ENCODE data around the gene WIPI1.
"Not testable (repeated sequence)": the region's sequence is repeated elsewhere in the genome, so short reads cannot be mapped to it uniquely, and the experiment has no call there.

Gene WIPI1

DNA sequence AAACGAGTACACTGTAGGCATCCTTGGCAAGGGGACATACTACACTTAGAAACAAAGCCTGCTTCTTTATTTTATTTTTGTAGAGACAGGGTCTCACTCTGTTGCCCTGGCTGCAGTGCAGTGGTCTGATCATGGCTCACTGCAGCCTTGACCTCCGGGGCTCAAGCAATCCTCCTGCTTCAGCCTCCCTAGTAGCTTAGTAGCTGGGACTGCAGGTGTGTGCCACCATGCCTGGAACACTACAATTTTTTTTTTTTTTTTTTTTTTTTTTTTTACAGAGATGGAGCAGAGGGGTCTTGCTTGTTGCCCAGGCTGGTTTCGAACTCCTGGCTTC, 78.2 kb downstream of the WIPI1 start:
- Histone ChIP-seq H3K79me1 (replicated peaks; ENCODE audit: low read length, poor library complexity, severe bottlenecking) (no peaks in the 10 kb centered on the region), H3K9ac (ENCODE audit: low read length) (peak overlapping the region; percentile 92), H3K4me3 (ENCODE audit: insufficient read depth in 1 of 2, low read depth in 1 of 2, low read length in 2 of 2) (no peak overlapping the region), H2BK15ac (ENCODE audit: low read depth, poor library complexity, severe bottlenecking) (no peak overlapping the region), H3K4ac (ENCODE audit: low read depth in 1 of 2, low read length in 2 of 2) (peak overlapping the region; percentile 82 to 84), H3K14ac (ENCODE audit: low read length in 2 of 2) (no peak overlapping the region), H2AFZ (ENCODE audit: low read depth, low read length) (no peak overlapping the region), H2BK5ac (ENCODE audit: low read depth, low read length, poor library complexity, severe bottlenecking) (no peak overlapping the region), H3K4me1 (ENCODE audit: control insufficient read depth, insufficient read depth, low read depth, low read length) (peaks cover 25% of the 10 kb centered on the region), H3K27me3 (ENCODE audit: control insufficient read depth in 1 of 2, insufficient read depth in 1 of 2, low read length in 2 of 2) (no peaks in the 10 kb centered on the region), H2BK120ac (ENCODE audit: low read depth, low read length) (peak overlapping the region; percentile 98), H2AK5ac (ENCODE audit: low read length, severe bottlenecking) (peak overlapping the region; percentile 18), H2BK12ac (ENCODE audit: low read length in 2 of 2) (peak overlapping the region; percentile 81 to 97), H3K9me3 (ENCODE audit: control insufficient read depth, low read length) (no peaks in the 10 kb centered on the region), H4K91ac (ENCODE audit: low read length) (peak overlapping the region; percentile 94), H3K27ac (ENCODE audit: low read length, poor library complexity, severe bottlenecking) (peak overlapping the region; percentile 62), H4K8ac (ENCODE audit: low read length) (peak overlapping the region; percentile 90), H3K23ac (ENCODE audit: low read length in 2 of 2) (no peak overlapping the region), H3K36me3 (ENCODE audit: control insufficient read depth in 1 of 2, insufficient read depth in 2 of 2, low read depth in 1 of 2, low read length in 2 of 2) (no peaks in the 10 kb centered on the region), H3K18ac (ENCODE audit: low read depth in 1 of 2, low read length in 2 of 2) (peak overlapping the region; percentile 81 to 98), H3K4me2 (ENCODE audit: low read length, poor library complexity, severe bottlenecking) (no peak overlapping the region)
- no peak for DNase-seq
- 100% methylated on average over 2 of the region's 3 CpGs for WGBS

DNA sequence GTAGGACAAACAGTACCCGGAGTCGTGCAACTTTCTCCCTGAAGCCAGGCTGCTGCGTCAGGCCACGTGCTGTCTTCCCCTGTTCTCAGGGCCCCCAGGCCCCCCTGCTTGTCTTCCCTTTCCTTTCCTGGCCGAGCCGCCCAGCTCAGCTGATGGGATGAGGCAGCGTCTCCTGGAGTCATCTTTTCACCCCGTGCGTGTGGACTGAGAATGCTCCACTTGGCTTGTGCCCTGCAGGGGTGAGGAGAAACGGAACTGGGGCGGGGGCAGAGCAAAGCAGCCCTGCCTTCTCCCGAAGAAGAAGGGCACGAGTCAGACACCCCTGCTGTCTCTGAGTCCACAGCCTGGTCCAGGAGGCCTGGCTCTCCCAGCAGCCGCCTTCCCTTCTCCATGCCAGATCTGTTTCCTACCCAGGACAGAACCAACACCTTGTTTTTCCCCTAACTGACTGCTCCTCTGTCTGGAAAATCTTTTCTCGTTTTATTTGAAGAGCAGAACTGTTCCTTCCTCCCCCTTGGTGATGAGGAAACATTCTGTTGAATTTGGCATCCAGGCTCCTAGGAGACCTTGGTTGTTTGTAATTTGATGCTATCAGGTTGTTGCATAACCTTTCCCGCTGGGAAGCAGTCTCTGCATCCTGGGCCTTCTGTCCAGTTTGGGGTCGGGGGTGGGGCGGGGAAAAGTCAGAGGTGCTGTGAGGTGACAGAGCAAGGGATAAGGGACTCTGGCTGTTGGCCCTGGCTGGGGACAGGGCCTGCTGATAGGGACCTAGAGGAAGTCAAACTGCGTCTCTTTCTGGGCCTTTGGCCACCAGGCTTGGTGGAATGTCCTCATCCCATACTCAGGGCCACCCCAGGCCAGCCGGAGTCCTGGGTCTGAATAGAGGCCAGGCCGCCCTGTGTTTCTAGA, 78.8 kb downstream of the WIPI1 start:
- Histone ChIP-seq H2BK12ac (ENCODE audit: low read length in 2 of 2) (peak overlapping the region; percentile 97 to 98), H2BK5ac (ENCODE audit: low read depth, low read length, poor library complexity, severe bottlenecking) (no peak overlapping the region), H3K14ac (ENCODE audit: low read length in 2 of 2) (peak overlapping the region in 1 of 2 experiments; percentile 42), H2AFZ (ENCODE audit: low read depth, low read length) (no peak overlapping the region), H2BK120ac (ENCODE audit: low read depth, low read length) (peak overlapping the region; percentile 98), H3K79me1 (replicated peaks; ENCODE audit: low read length, poor library complexity, severe bottlenecking) (no peaks in the 10 kb centered on the region), H3K9ac (ENCODE audit: low read length) (peak overlapping the region; percentile 92), H3K18ac (ENCODE audit: low read depth in 1 of 2, low read length in 2 of 2) (peak overlapping the region; percentile 81 to 98), H3K4me3 (ENCODE audit: insufficient read depth in 1 of 2, low read depth in 1 of 2, low read length in 2 of 2) (peak overlapping the region; percentile 28 to 52), H3K27me3 (ENCODE audit: control insufficient read depth in 1 of 2, insufficient read depth in 1 of 2, low read length in 2 of 2) (no peaks in the 10 kb centered on the region), H3K23ac (ENCODE audit: low read length in 2 of 2) (no peak overlapping the region), H3K4ac (ENCODE audit: low read depth in 1 of 2, low read length in 2 of 2) (peak overlapping the region; percentile 82 to 97), H3K9me3 (ENCODE audit: control insufficient read depth, low read length) (no peaks in the 10 kb centered on the region), H3K27ac (ENCODE audit: low read length, poor library complexity, severe bottlenecking) (peak overlapping the region; percentile 62), H3K36me3 (ENCODE audit: control insufficient read depth in 1 of 2, insufficient read depth in 2 of 2, low read depth in 1 of 2, low read length in 2 of 2) (no peaks in the 10 kb centered on the region), H2BK15ac (ENCODE audit: low read depth, poor library complexity, severe bottlenecking) (peak overlapping the region; percentile 97), H3K4me1 (ENCODE audit: control insufficient read depth, insufficient read depth, low read depth, low read length) (peaks cover 21% of the 10 kb centered on the region), H4K91ac (ENCODE audit: low read length) (peak overlapping the region; percentile 94), H4K8ac (ENCODE audit: low read length) (peak overlapping the region; percentile 93), H2AK5ac (ENCODE audit: low read length, severe bottlenecking) (peak overlapping the region; percentile 18), H3K4me2 (ENCODE audit: low read length, poor library complexity, severe bottlenecking) (peak overlapping the region; percentile 30)
- peak; percentile 100 for DNase-seq
- 28% methylated on average over 21 of the region's 21 CpGs for WGBS

DNA sequence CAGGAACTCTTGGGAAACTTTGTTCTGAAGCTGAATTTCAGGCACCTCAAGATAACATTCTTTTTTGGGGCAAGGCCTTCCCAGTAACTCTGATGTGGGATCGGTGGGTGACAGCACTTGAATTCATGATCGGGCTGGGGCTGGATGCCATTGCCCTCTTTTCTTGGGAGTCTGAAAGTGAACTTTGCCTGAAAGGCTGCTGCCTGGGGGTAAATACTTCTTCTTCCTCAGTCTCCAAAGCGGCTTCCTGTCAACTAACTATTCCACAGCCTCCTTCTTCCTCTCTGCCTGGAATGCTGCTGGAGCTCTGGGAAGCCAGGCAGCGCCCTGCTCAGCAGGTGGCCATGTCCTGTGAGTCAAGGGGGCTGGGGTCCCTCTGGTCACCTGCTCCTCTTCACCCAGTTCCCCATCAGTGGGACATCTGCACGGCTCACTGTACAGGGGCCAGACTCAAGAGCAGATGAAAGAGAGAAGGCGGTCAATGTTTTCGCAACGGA, 79.5 kb downstream of the WIPI1 start:
- Histone ChIP-seq H3K4ac (ENCODE audit: low read depth in 1 of 2, low read length in 2 of 2) (peak overlapping the region; percentile 75 to 95), H3K4me3 (ENCODE audit: insufficient read depth in 1 of 2, low read depth in 1 of 2, low read length in 2 of 2) (peak overlapping the region in 1 of 2 experiments; percentile 52)
- 69% methylated on average over 8 of the region's 8 CpGs for WGBS

DNA sequence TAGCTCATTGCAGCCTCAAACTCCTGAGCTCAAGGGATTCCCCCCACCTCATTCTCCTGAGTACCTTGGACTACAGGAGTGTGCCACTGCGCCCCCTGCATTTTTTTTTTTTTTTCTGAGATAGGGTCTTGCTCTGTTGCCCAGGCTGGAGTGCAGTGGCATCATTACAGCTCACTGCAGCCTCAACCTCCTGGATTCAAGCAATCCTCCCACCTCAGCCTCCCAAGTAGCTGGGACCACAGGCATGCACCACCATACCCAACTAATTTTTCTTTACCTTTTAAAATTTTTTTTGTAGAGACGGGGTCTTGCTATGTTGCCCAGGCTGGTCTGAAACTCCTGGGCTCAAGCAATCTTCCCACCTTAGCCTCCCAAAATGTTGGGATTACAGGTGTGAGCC, 81.1 kb downstream of the WIPI1 start:
- H2BK5ac ChIP-seq (ENCODE audit: low read depth, low read length, poor library complexity, severe bottlenecking); H3K79me1 ChIP-seq (replicated peaks; ENCODE audit: low read length, poor library complexity, severe bottlenecking); H2BK15ac ChIP-seq (ENCODE audit: low read depth, poor library complexity, severe bottlenecking); H2BK12ac ChIP-seq (ENCODE audit: low read length in 2 of 2); H3K4ac ChIP-seq (ENCODE audit: low read depth in 1 of 2, low read length in 2 of 2); H3K36me3 ChIP-seq (ENCODE audit: control insufficient read depth in 1 of 2, insufficient read depth in 2 of 2, low read depth in 1 of 2, low read length in 2 of 2); DNase-seq; H2AFZ ChIP-seq (ENCODE audit: low read depth, low read length); H2BK120ac ChIP-seq (ENCODE audit: low read depth, low read length); H3K14ac ChIP-seq (ENCODE audit: low read length in 2 of 2); H4K8ac ChIP-seq (ENCODE audit: low read length); H3K23ac ChIP-seq (ENCODE audit: low read length in 2 of 2); H3K27ac ChIP-seq (ENCODE audit: low read length, poor library complexity, severe bottlenecking); H3K4me3 ChIP-seq (ENCODE audit: insufficient read depth in 1 of 2, low read depth in 1 of 2, low read length in 2 of 2); H3K9ac ChIP-seq (ENCODE audit: low read length); H3K18ac ChIP-seq (ENCODE audit: low read depth in 1 of 2, low read length in 2 of 2); H3K4me2 ChIP-seq (ENCODE audit: low read length, poor library complexity, severe bottlenecking); H4K91ac ChIP-seq (ENCODE audit: low read length); H2AK5ac ChIP-seq (ENCODE audit: low read length, severe bottlenecking); H3K9me3 ChIP-seq (ENCODE audit: control insufficient read depth, low read length); H3K27me3 ChIP-seq (ENCODE audit: control insufficient read depth in 1 of 2, insufficient read depth in 1 of 2, low read length in 2 of 2): not testable (repeated sequence)
- peaks cover 17% of the 10 kb centered on the region for H3K4me1 ChIP-seq (ENCODE audit: control insufficient read depth, insufficient read depth, low read depth, low read length)
- WGBS: 98% methylated on average over 2 of the region's 2 CpGs

More for the DNA sequence above, 79.5 kb downstream of the WIPI1 start:
- peak overlapping the region; percentile 69 for H4K8ac ChIP-seq (ENCODE audit: low read length)
- H2AFZ ChIP-seq (ENCODE audit: low read depth, low read length): no peak overlapping the region
- no peak overlapping the region for H3K23ac ChIP-seq (ENCODE audit: low read length in 2 of 2)
- H3K4me1 ChIP-seq (ENCODE audit: control insufficient read depth, insufficient read depth, low read depth, low read length): peaks cover 17% of the 10 kb centered on the region
- peak overlapping the region; percentile 55 for H2BK15ac ChIP-seq (ENCODE audit: low read depth, poor library complexity, severe bottlenecking)
- peak overlapping the region; percentile 84 for H4K91ac ChIP-seq (ENCODE audit: low read length)
- H2AK5ac ChIP-seq (ENCODE audit: low read length, severe bottlenecking): peak overlapping the region; percentile 14
- no peaks in the 10 kb centered on the region for H3K27me3 ChIP-seq (ENCODE audit: control insufficient read depth in 1 of 2, insufficient read depth in 1 of 2, low read length in 2 of 2)
- peak overlapping the region in 1 of 2 experiments; percentile 96 for H3K14ac ChIP-seq (ENCODE audit: low read length in 2 of 2)
- H2BK120ac ChIP-seq (ENCODE audit: low read depth, low read length): peak overlapping the region; percentile 98
- peak overlapping the region; percentile 62 for H3K27ac ChIP-seq (ENCODE audit: low read length, poor library complexity, severe bottlenecking)
- no peaks in the 10 kb centered on the region for H3K79me1 ChIP-seq (replicated peaks; ENCODE audit: low read length, poor library complexity, severe bottlenecking)
- H2BK5ac ChIP-seq (ENCODE audit: low read depth, low read length, poor library complexity, severe bottlenecking): no peak overlapping the region
- peak overlapping the region; percentile 59 to 98 for H2BK12ac ChIP-seq (ENCODE audit: low read length in 2 of 2)
- no peaks in the 10 kb centered on the region for H3K9me3 ChIP-seq (ENCODE audit: control insufficient read depth, low read length)
- peak overlapping the region; percentile 30 for H3K4me2 ChIP-seq (ENCODE audit: low read length, poor library complexity, severe bottlenecking)
- peak overlapping the region; percentile 81 to 98 for H3K18ac ChIP-seq (ENCODE audit: low read depth in 1 of 2, low read length in 2 of 2)
- no peak for DNase-seq
- no peaks in the 10 kb centered on the region for H3K36me3 ChIP-seq (ENCODE audit: control insufficient read depth in 1 of 2, insufficient read depth in 2 of 2, low read depth in 1 of 2, low read length in 2 of 2)
- peak overlapping the region; percentile 92 for H3K9ac ChIP-seq (ENCODE audit: low read length)
